Vagina (tissue), 2 donors: ENCODE results near the gene IKBKE. TPM values are rescaled to one million over a fixed set of nuclear protein-coding genes. Genes with fewer than 3 reads are reported as not detected.

ENCODE experiments used
- DNase-seq, 2 donors: peaks; one replicate each; pipeline ENCODE4 v3.0.0-alpha.2; 2017; ENCODE audit errors: extremely low spot score in 2 of 2
- H3K27ac ChIP-seq: fragments of 200-600 bp; sonication (generic); one replicate; pipeline ENCODE4 v1.5.1; 2019
- H3K27me3 ChIP-seq: fragments of 200-600 bp; sonication (generic); one replicate; pipeline ENCODE4 v1.5.1; 2019
- H3K36me3 ChIP-seq, 2 donors: fragments of 200-600 bp; sonication (generic); one replicate each; pipeline ENCODE4 v1.5.1; 2017 to 2019
- H3K4me1 ChIP-seq: fragments of 200-600 bp; sonication (generic); one replicate; pipeline ENCODE4 v1.5.1; 2019
- H3K4me3 ChIP-seq, 2 donors: fragments of 200-600 bp; sonication (generic); 1 replicate in 1 of 2; 2 replicates in 1 of 2; pipeline ENCODE4 v1.5.1; 2016 to 2019
- H3K9me3 ChIP-seq: fragments of 200-600 bp; sonication (generic); one replicate; pipeline ENCODE4 v1.5.1; 2019
- CTCF ChIP-seq, 3 experiments: fragments of 450-650 bp in 2 of 3; fragments of 200-600 bp in 1 of 3; sonication (generic) in 1 of 3; IDR thresholded peaks; one replicate each; pipeline ENCODE4 v1.5.1; 2017 to 2019; ENCODE audit warnings: antibody characterized with exemption in 3 of 3, mild to moderate bottlenecking in 2 of 3, moderate library complexity in 2 of 3
- POLR2A ChIP-seq, 2 donors: fragments of 450-650 bp; IDR thresholded peaks; one replicate each; pipeline ENCODE4 v1.6.1; 2017; ENCODE audit warnings: antibody characterized with exemption in 2 of 2, mild to moderate bottlenecking in 2 of 2, moderate library complexity in 2 of 2
- POLR2AphosphoS5 ChIP-seq, 2 donors: sonication (generic); formaldehyde crosslinking; IDR thresholded peaks; one replicate each; pipeline ENCODE4 v1.9.0; 2017; ENCODE audit warnings: antibody characterized with exemption in 2 of 2, mild to moderate bottlenecking in 2 of 2, low read depth in 1 of 2; ENCODE audit not compliant: insufficient read depth in 1 of 2
- intact Hi-C: fragments of 100-400 bp; cut with DNase I; formaldehyde crosslinking; loops from one replicate; pipeline ENCODE4 v1.15.1; 2023
- total RNA-seq: library from RNA; depleted of rRNA; stranded (reverse); fragments of >200 nt; gene quantifications from one replicate; pipeline ENCODE4 v1.2.3, GENCODE V29; 2016

IKBKE gene
- total RNA-seq, 1 donor from 2014 or later = 10.1 TPM

- H3K27me3 ChIP-seq = no peaks in the 10 kb centered on the region
- no peak for DNase-seq
- H3K4me3 ChIP-seq = no peak overlapping the region
- no peaks in the 10 kb centered on the region for H3K9me3 ChIP-seq
- no peak overlapping the region for H3K27ac ChIP-seq
- intact Hi-C loops = no loop called here
- H3K4me1 ChIP-seq = peaks cover 18% of the 10 kb centered on the region
- peaks cover 0 to 54% of the 10 kb centered on the region in 2 donors for H3K36me3 ChIP-seq
- TF ChIP-seq POLR2AphosphoS5 (IDR thresholded peaks at IDR 0.05; ENCODE audit: insufficient read depth in 1 of 2, low read depth in 1 of 2) (no peak), POLR2A (IDR thresholded peaks at IDR 0.05) (no peak), CTCF (IDR thresholded peaks at IDR 0.05) (no peak)
Observed at GRCh38 chr1:206441336-206441967, 28.8 kb upstream of the IKBKE start.

GRCh38 chr1:206442101-206442500, 28.2 kb upstream of the IKBKE start:
- no peak for TF ChIP-seq CTCF (IDR thresholded peaks at IDR 0.05)
- TF ChIP-seq POLR2AphosphoS5 (IDR thresholded peaks at IDR 0.05; ENCODE audit: insufficient read depth in 1 of 2, low read depth in 1 of 2) = no peak
- no peak for TF ChIP-seq POLR2A (IDR thresholded peaks at IDR 0.05)
- H3K4me1 ChIP-seq = peaks cover 20% of the 10 kb centered on the region
- H3K27ac ChIP-seq = no peak overlapping the region
- no peaks in the 10 kb centered on the region for H3K27me3 ChIP-seq
- H3K36me3 ChIP-seq = peaks cover 0 to 49% of the 10 kb centered on the region in 2 donors
- H3K9me3 ChIP-seq = no peaks in the 10 kb centered on the region
- intact Hi-C loops = no loop called here
- no peak overlapping the region for H3K4me3 ChIP-seq
- no peak for DNase-seq

- TF ChIP-seq POLR2A (IDR thresholded peaks at IDR 0.05) (no peak), POLR2AphosphoS5 (IDR thresholded peaks at IDR 0.05; ENCODE audit: insufficient read depth in 1 of 2, low read depth in 1 of 2) (peak; percentile 47 to 51)
- Histone ChIP-seq H3K36me3 (peaks cover 0 to 31% of the 10 kb centered on the region in 2 donors), H3K27ac (peak overlapping the region; percentile 3), H3K4me1 (peaks cover 24% of the 10 kb centered on the region), H3K9me3 (no peaks in the 10 kb centered on the region), H3K27me3 (no peaks in the 10 kb centered on the region), H3K4me3 (no peak overlapping the region)
- intact Hi-C loops = no loop called here
- no peak for DNase-seq
Observed at GRCh38 chr1:206445116-206445515, 25.2 kb upstream of the IKBKE start.

- Histone ChIP-seq H3K27ac (no peak overlapping the region), H3K4me3 (no peak overlapping the region), H3K27me3 (no peaks in the 10 kb centered on the region), H3K4me1 (peaks cover 24% of the 10 kb centered on the region), H3K36me3 (peaks cover 0 to 32% of the 10 kb centered on the region in 2 donors), H3K9me3 (no peaks in the 10 kb centered on the region)
- DNase-seq = no peak
- intact Hi-C loops = no loop called here
- TF ChIP-seq POLR2A (IDR thresholded peaks at IDR 0.05) (no peak), POLR2AphosphoS5 (IDR thresholded peaks at IDR 0.05; ENCODE audit: insufficient read depth in 1 of 2, low read depth in 1 of 2) (no peak), CTCF (IDR thresholded peaks at IDR 0.05) (no peak)
Observed at GRCh38 chr1:206445911-206446356, 24.3 kb upstream of the IKBKE start.

GRCh38 chr1:206446688-206447421, 23.4 kb upstream of the IKBKE start:
- H3K4me1 ChIP-seq = peaks cover 24% of the 10 kb centered on the region
- no peaks in the 10 kb centered on the region for H3K9me3 ChIP-seq
- no peaks in the 10 kb centered on the region for H3K27me3 ChIP-seq
- no peak for DNase-seq
- TF ChIP-seq POLR2AphosphoS5 (IDR thresholded peaks at IDR 0.05; ENCODE audit: insufficient read depth in 1 of 2, low read depth in 1 of 2) (no peak), CTCF (IDR thresholded peaks at IDR 0.05) (no peak), POLR2A (IDR thresholded peaks at IDR 0.05) (no peak)
- intact Hi-C loops = no loop called here
- no peak overlapping the region for H3K27ac ChIP-seq
- peaks cover 0 to 32% of the 10 kb centered on the region in 2 donors for H3K36me3 ChIP-seq
- H3K4me3 ChIP-seq = no peak overlapping the region
